ENCODE data around the gene CACNA2D2. TPM values are rescaled to one million over a fixed set of nuclear protein-coding genes. Genes with fewer than 3 reads are reported as not detected.

CACNA2D2 gene
- total RNA-seq, 1 experiment from 2014 or later = 22.0 TPM

DNA sequence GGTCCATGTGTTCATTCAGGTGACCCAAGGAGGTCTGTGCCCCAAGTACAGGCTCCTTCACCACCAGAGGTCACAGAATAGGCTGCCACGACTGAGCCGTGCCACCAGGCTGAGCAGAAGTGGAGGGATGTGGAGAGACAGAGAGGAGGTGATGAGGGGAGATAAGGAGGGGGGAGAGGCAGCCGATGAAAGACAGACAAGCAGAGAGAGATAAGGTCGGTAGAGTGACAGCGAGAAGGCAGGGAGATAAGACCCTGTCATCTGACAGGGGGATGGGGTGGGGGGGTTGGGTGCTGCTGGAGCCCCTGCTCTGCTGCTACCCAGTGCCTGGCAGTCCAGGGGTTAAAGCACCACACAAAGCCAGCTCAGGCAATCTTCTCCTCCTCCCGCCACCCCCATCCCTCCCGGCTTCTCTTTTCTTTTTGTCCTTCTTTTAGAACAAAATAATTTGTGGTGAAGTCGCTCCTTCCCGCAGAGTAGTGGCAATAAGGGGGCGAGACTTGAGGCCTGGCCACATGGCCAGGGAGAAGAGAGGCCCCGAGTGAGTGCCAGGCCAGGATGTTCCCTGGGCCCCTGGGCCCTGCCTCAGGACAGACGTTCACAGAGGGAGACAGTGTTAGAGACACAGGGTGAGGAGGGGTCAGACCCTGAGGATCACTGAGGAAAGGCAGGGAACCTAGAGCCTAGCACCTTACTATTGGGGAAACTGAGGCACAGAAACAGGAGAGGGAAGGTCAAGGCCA, 67.9 kb downstream of the CACNA2D2 start:
- H3K27ac Mint-ChIP-seq = no peak overlapping the region; the same call in 1 of the 2 replicates
- H3K27me3 Mint-ChIP-seq (ENCODE audit: low read depth) = no peaks in the 10 kb centered on the region
- H3K4me3 Mint-ChIP-seq = no peak overlapping the region
- no peaks in the 10 kb centered on the region for H3K9me3 Mint-ChIP-seq
- TF ChIP-seq, protein P1, sequence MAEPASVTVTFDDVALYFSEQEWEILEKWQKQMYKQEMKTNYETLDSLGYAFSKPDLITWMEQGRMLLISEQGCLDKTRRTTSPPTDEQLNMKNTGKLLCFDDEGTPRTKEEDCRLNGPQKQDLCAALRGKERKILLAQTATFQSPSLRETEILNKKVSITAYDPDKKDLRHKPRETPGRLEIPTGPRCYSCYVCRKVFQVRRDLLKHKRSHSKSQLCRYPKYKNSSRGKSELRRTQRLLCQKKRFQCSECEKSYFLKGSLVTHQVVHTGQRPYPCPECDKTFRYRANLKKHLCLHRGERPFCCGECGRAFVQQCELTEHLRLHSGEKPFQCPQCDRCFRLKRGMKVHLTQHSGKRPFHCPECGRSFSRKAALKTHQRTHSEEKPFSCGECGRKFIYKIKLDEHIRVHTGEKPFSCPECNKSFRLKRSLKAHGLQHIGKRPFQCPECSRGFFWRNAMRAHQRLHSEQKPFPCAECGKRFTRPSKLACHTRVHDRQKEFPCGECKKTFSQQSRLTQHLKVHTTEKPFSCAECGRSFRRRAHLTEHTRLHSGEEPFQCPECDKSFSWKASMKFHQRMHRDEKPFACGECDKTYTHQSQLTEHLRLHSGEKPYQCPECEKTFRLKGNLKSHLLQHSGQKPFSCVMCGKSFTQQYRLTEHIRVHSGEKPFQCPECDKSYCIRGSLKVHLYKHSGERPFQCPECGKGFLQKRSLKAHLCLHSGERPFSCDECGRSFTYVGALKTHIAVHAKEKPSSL (CRISPR knock-in tag; conservative IDR thresholded peaks at IDR 0.05) = no peak
- TF ChIP-seq, protein P2, sequence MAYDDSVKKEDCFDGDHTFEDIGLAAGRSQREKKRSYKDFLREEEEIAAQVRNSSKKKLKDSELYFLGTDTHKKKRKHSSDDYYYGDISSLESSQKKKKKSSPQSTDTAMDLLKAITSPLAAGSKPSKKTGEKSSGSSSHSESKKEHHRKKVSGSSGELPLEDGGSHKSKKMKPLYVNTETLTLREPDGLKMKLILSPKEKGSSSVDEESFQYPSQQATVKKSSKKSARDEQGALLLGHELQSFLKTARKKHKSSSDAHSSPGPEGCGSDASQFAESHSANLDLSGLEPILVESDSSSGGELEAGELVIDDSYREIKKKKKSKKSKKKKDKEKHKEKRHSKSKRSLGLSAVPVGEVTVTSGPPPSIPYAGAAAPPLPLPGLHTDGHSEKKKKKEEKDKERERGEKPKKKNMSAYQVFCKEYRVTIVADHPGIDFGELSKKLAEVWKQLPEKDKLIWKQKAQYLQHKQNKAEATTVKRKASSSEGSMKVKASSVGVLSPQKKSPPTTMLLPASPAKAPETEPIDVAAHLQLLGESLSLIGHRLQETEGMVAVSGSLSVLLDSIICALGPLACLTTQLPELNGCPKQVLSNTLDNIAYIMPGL (CRISPR knock-in tag; IDR thresholded peaks at IDR 0.05) = no peak
- no peak for TF ChIP-seq ZNF219 (CRISPR knock-in tag; IDR thresholded peaks at IDR 0.05; ENCODE audit: borderline replicate concordance)
- TF ChIP-seq GTF2I (CRISPR knock-in tag; conservative IDR thresholded peaks at IDR 0.05) = no peak
- TF ChIP-seq, protein P3, sequence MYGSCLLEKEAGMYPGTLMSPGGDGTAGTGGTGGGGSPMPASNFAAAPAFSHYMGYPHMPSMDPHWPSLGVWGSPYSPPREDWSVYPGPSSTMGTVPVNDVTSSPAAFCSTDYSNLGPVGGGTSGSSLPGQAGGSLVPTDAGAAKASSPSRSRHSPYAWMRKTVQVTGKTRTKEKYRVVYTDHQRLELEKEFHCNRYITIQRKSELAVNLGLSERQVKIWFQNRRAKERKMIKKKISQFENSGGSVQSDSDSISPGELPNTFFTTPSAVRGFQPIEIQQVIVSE (CRISPR knock-in tag; IDR thresholded peaks at IDR 0.05; ENCODE audit: borderline replicate concordance) = no peak
- no peak for TF ChIP-seq PRDM15 (CRISPR knock-in tag; IDR thresholded peaks at IDR 0.05)
- TF ChIP-seq ZNF121 (CRISPR knock-in tag; IDR thresholded peaks at IDR 0.05) = no peak
- no peak for TF ChIP-seq CREB1 (CRISPR knock-in tag; IDR thresholded peaks at IDR 0.05)
- TF ChIP-seq SMAD4 (CRISPR knock-in tag; IDR thresholded peaks at IDR 0.05) = no peak
- TF ChIP-seq ATF3 (CRISPR knock-in tag; conservative IDR thresholded peaks at IDR 0.05) = no peak
- TF ChIP-seq ATF1 (CRISPR knock-in tag; IDR thresholded peaks at IDR 0.05) = no peak
- TF ChIP-seq ZNF423 (CRISPR knock-in tag; IDR thresholded peaks at IDR 0.05) = no peak
- TF ChIP-seq ZNF138 (CRISPR knock-in tag; conservative IDR thresholded peaks at IDR 0.05) = no peak
- TF ChIP-seq ATF6 (CRISPR knock-in tag; IDR thresholded peaks at IDR 0.05) = no peak
- no peak for TF ChIP-seq USF1 (CRISPR knock-in tag; IDR thresholded peaks at IDR 0.05)
- DNase-seq (ENCODE audit: low spot score) (no peak), ATAC-seq (peak; percentile 10)
- ChIA-PET CTCF (interaction anchor here (0.6 to 4.7 kb wide), 11 partner anchors 39 to 176 kb away, joined by 3 to 46 read pairs (median 3); partner anchors contain the start of genes CISH, CYB561D2, HEMK1 and NPRL2), POLR2A (no interaction called here)
- no peaks in the 10 kb centered on the region for H3K36me3 Mint-ChIP-seq
- H3K4me1 Mint-ChIP-seq = no peaks in the 10 kb centered on the region; the same call in 1 of the 2 replicates
